ENCODE data around the gene TOP3A.
"Not testable (repeated sequence)": the region's sequence is repeated elsewhere in the genome, so short reads cannot be mapped to it uniquely, and the experiment has no call there.

The TOP3A gene

GRCh38 chr17:18314731-18315561 is at the start of gene TOP3A, which contains the start of gene SMCR8:
Gene TOP3A (minus strand): TSS chr17:18314994. CDS start chr17:18314778, 216 bp downstream.
Gene SMCR8 (plus strand): TSS chr17:18315293. CDS start chr17:18315790, 497 bp downstream.
- FAIRE-seq, result peak; percentile 81

GRCh38 chr17:18364166-18364565 is 49.4 kb upstream of the TOP3A start:
- no peak for FAIRE-seq

GRCh38 chr17:18363101-18364049 is 48.6 kb upstream of the TOP3A start, which contains the start of gene SHMT1:
Gene SHMT1 (minus strand): TSS chr17:18363550. CDS start chr17:18355981, 7,569 bp downstream.
- no peak for FAIRE-seq

- FAIRE-seq, result no peak
These were observed 47.9 kb upstream of the TOP3A start for GRCh38 chr17:18362698-18363100.

- FAIRE-seq, result no peak
These were observed 47.3 kb upstream of the TOP3A start for GRCh38 chr17:18361837-18362697.

GRCh38 chr17:18360518-18360917 is 45.7 kb upstream of the TOP3A start:
- FAIRE-seq, result no peak

GRCh38 chr17:18356624-18357023 is 41.8 kb upstream of the TOP3A start:
- no peak for FAIRE-seq

- no peak for FAIRE-seq
These were observed 38.7 kb upstream of the TOP3A start for GRCh38 chr17:18353541-18353940.

GRCh38 chr17:18344021-18344420 is 29.2 kb upstream of the TOP3A start:
- FAIRE-seq, result no peak

GRCh38 chr17:18339933-18340332 is 25.1 kb upstream of the TOP3A start:
- no peak for FAIRE-seq

- not testable (repeated sequence) for FAIRE-seq
These were observed 23.4 kb upstream of the TOP3A start for GRCh38 chr17:18338158-18338557.

- no peak for FAIRE-seq
These were observed 18.2 kb upstream of the TOP3A start for GRCh38 chr17:18332909-18333489.

GRCh38 chr17:18331879-18332278 is 17.1 kb upstream of the TOP3A start:
- FAIRE-seq, result no peak

GRCh38 chr17:18328643-18329204 is 13.9 kb upstream of the TOP3A start:
- FAIRE-seq, result no peak

- FAIRE-seq, result no peak
These were observed 12.8 kb upstream of the TOP3A start for GRCh38 chr17:18327556-18327955.

- no peak for FAIRE-seq
These were observed 12.3 kb upstream of the TOP3A start for GRCh38 chr17:18327093-18327492.

GRCh38 chr17:18326572-18326971 is 11.8 kb upstream of the TOP3A start:
- no peak for FAIRE-seq

- FAIRE-seq, result no peak
These were observed 11.2 kb upstream of the TOP3A start for GRCh38 chr17:18326039-18326438.

GRCh38 chr17:18324140-18325050 is 9.6 kb upstream of the TOP3A start:
- no peak for FAIRE-seq

GRCh38 chr17:18323507-18324139 is 8.8 kb upstream of the TOP3A start:
- FAIRE-seq, result no peak

Data from endometrium (tissue), 2 donors.